Measurements from ENCODE around the gene TBC1D4. TPM values are rescaled to one million over a fixed set of nuclear protein-coding genes. Genes with fewer than 3 reads are reported as not detected.
"Not testable (repeated sequence)": the region's sequence is repeated elsewhere in the genome, so short reads cannot be mapped to it uniquely, and the experiment has no call there.

The TBC1D4 gene
- polyA plus RNA-seq, 1 of the 3 experiments (the other 2 are of a cell fraction) = 8.8 TPM

DNA sequence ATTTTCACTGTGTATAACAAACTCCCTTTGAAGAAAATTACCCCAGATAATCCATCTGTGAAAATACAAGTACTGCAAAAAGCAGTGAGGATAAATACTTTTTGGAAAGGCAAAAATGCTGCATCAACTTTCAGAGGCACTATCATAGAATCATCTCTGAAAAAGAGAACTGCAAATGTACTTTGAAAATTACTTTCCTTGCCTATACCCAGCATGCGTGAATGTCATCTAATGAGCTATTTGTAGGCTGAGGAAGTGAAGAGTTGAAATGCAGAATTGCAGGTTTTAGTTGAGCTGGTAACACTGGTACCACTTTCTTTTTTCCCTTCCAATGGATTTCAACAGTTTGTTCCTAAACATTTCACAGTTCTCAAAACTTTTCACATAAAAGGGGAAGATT lies 196.7 kb downstream of the TBC1D4 start:
- H2AFZ ChIP-seq (ENCODE audit: low read depth) = no peak overlapping the region
- no peak overlapping the region for H3K4me2 ChIP-seq
- H3K4me1 ChIP-seq (ENCODE audit: control insufficient read depth in 1 of 2, insufficient read depth in 2 of 2, low read depth in 1 of 2, low read length in 1 of 2) = no peaks in the 10 kb centered on the region
- H3K79me2 ChIP-seq (ENCODE audit: insufficient read depth) = no peaks in the 10 kb centered on the region
- CTCF ChIA-PET = no interaction called here
- H3K4me3 ChIP-seq (ENCODE audit: low read depth in 2 of 2, low read length in 1 of 2) = no peak overlapping the region
- no peak overlapping the region for H3K9ac ChIP-seq
- no peaks in the 10 kb centered on the region for H3K27me3 ChIP-seq (ENCODE audit: insufficient read depth)
- POLR2A ChIA-PET = no interaction called here
- H3K9me2 ChIP-seq = no peaks in the 10 kb centered on the region
- no peak overlapping the region for H3K27ac ChIP-seq (ENCODE audit: low read depth in 2 of 2, low read length in 1 of 2)
- DNase-seq = no peak
- no peaks in the 10 kb centered on the region for H4K20me1 ChIP-seq (ENCODE audit: insufficient read depth)
- peaks cover 13 to 16% of the 10 kb centered on the region in 2 experiments for H3K36me3 ChIP-seq (replicated peaks in 1 of 2; ENCODE audit: control insufficient read depth in 1 of 2, insufficient read depth in 2 of 2, low read length in 1 of 2)
- TF ChIP-seq TEAD4 (IDR thresholded peaks at IDR 0.05; ENCODE audit: borderline replicate concordance, insufficient read depth) (no peak), GATA2 (CRISPR knock-in tag; IDR thresholded peaks at IDR 0.05) (no peak), TCF12 (IDR thresholded peaks at IDR 0.05) (no peak), SIN3A (IDR thresholded peaks at IDR 0.05; ENCODE audit: borderline replicate concordance, low read depth, low read length) (no peak)
- WGBS (ENCODE audit: low lambda C conversion rate) = 100% methylated on average over 1 of the region's 1 CpG
- H3K9me3 ChIP-seq = no peaks in the 10 kb centered on the region
- H3F3A ChIP-seq (replicated peaks; ENCODE audit: insufficient read depth) = peaks cover 3% of the 10 kb centered on the region

DNA sequence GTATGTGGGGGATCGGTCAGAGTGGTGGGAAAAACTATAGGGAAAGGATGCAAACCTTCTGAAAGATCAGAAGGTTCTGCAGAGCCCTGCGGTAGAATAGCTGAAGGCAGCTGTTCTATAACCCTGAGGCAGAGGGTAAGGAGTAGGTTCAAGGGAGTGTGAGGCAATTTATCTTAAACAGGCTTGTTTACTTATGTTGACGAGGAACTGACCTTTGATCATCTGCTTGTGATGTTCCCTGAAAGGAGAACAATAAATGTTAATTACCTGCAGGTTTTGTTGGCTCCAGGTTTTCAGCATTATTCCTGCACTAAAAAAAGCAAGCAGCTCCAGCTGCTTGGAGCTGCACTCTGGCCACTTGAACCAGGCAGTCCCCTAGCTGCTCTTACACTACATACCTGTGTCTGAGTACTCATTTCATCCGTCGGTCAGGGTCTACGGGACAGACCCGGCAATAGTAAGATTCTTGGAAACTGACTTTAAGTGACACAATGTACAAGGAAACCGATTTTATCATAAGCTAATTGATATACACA lies 202.1 kb downstream of the TBC1D4 start:
- no peak overlapping the region for H3K27ac ChIP-seq (ENCODE audit: low read depth in 2 of 2, low read length in 1 of 2)
- no peaks in the 10 kb centered on the region for H3K79me2 ChIP-seq (ENCODE audit: insufficient read depth)
- no peak for TF ChIP-seq FOXJ3 (CRISPR knock-in tag; IDR thresholded peaks at IDR 0.05)
- TF ChIP-seq JUND (IDR thresholded peaks at IDR 0.05) = no peak
- TF ChIP-seq, protein P1, sequence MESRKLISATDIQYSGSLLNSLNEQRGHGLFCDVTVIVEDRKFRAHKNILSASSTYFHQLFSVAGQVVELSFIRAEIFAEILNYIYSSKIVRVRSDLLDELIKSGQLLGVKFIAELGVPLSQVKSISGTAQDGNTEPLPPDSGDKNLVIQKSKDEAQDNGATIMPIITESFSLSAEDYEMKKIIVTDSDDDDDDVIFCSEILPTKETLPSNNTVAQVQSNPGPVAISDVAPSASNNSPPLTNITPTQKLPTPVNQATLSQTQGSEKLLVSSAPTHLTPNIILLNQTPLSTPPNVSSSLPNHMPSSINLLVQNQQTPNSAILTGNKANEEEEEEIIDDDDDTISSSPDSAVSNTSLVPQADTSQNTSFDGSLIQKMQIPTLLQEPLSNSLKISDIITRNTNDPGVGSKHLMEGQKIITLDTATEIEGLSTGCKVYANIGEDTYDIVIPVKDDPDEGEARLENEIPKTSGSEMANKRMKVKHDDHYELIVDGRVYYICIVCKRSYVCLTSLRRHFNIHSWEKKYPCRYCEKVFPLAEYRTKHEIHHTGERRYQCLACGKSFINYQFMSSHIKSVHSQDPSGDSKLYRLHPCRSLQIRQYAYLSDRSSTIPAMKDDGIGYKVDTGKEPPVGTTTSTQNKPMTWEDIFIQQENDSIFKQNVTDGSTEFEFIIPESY (IDR thresholded peaks at IDR 0.05; ENCODE audit: borderline replicate concordance, low read depth) = no peak
- no peak for TF ChIP-seq EZH2phosphoT487 (IDR thresholded peaks at IDR 0.05; ENCODE audit: borderline replicate concordance, low read depth)
- H3K27me3 ChIP-seq (ENCODE audit: insufficient read depth) = no peaks in the 10 kb centered on the region
- 71% methylated on average over 8 of the region's 8 CpGs for WGBS (ENCODE audit: low lambda C conversion rate)
- H3K36me3 ChIP-seq (replicated peaks in 1 of 2; ENCODE audit: control insufficient read depth in 1 of 2, insufficient read depth in 2 of 2, low read length in 1 of 2) = peaks cover 3 to 13% of the 10 kb centered on the region in 2 experiments
- no peaks in the 10 kb centered on the region for H3K9me2 ChIP-seq
- H3K9me3 ChIP-seq = no peaks in the 10 kb centered on the region
- no peak overlapping the region for H2AFZ ChIP-seq (ENCODE audit: low read depth)
- ChIA-PET POLR2A (no interaction called here), CTCF (no interaction called here)
- no peak overlapping the region for H3K9ac ChIP-seq
- DNase-seq = no peak
- no peaks in the 10 kb centered on the region for H4K20me1 ChIP-seq (ENCODE audit: insufficient read depth)
- H3K4me1 ChIP-seq (ENCODE audit: control insufficient read depth in 1 of 2, insufficient read depth in 2 of 2, low read depth in 1 of 2, low read length in 1 of 2) = no peaks in the 10 kb centered on the region
- peaks cover 5% of the 10 kb centered on the region for H3F3A ChIP-seq (replicated peaks; ENCODE audit: insufficient read depth)
- H3K4me2 ChIP-seq = no peak overlapping the region
- no peak overlapping the region for H3K4me3 ChIP-seq (ENCODE audit: low read depth in 2 of 2, low read length in 1 of 2)

DNA sequence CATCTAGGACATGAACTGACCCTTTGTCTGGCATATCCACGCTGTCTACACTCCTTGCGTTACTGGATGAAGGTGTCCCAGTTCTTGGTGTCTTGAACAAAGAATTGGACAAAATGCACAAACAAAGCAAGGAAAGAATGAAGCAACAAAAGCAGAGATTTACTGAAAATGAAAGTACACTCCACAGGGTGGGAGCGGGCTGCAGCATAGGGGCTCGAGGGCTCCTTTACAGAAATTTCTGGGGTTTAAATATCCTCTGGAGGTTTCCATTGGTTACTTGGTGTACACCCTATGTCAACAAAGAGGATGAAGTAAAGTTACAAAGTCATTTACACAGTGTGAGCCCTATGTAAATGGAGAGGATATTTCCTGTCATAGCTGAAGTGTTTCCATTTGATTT lies 208.3 kb downstream of the TBC1D4 start:
- H3K4me1 ChIP-seq (ENCODE audit: control insufficient read depth in 1 of 2, insufficient read depth in 2 of 2, low read depth in 1 of 2, low read length in 1 of 2); H3K9ac ChIP-seq; H3K4me2 ChIP-seq; H3F3A ChIP-seq (replicated peaks; ENCODE audit: insufficient read depth); H3K36me3 ChIP-seq (replicated peaks in 1 of 2; ENCODE audit: control insufficient read depth in 1 of 2, insufficient read depth in 2 of 2, low read length in 1 of 2); H3K4me3 ChIP-seq (ENCODE audit: low read depth in 2 of 2, low read length in 1 of 2); H3K79me2 ChIP-seq (ENCODE audit: insufficient read depth); H2AFZ ChIP-seq (ENCODE audit: low read depth); H4K20me1 ChIP-seq (ENCODE audit: insufficient read depth); POLR2A ChIA-PET; H3K27me3 ChIP-seq (ENCODE audit: insufficient read depth); DNase-seq; H3K9me3 ChIP-seq; H3K27ac ChIP-seq (ENCODE audit: low read depth in 2 of 2, low read length in 1 of 2); H3K9me2 ChIP-seq; CTCF ChIA-PET: not testable (repeated sequence)
- 72% methylated on average over 4 of the region's 4 CpGs for whole genome bisulfite sequencing (ENCODE audit: low lambda C conversion rate)

Measured in SK-N-SH (cell line).